ENCODE results near the gene TPX2.

Gene TPX2

GRCh38 chr20:31788578-31788977, 49.5 kb downstream of the TPX2 start:
- H3K4ac ChIP-seq (ENCODE audit: low read depth in 1 of 2, low read length in 2 of 2) = no peak overlapping the region

GRCh38 chr20:31790401-31790800, 51.3 kb downstream of the TPX2 start:
- H3K79me1 ChIP-seq (replicated peaks; ENCODE audit: low read length, poor library complexity, severe bottlenecking) = peaks cover 17% of the 10 kb centered on the region
- no peaks in the 10 kb centered on the region for H3K9me3 ChIP-seq (ENCODE audit: control insufficient read depth, low read length)
- no peak overlapping the region for H3K4me2 ChIP-seq (ENCODE audit: low read length, poor library complexity, severe bottlenecking)
- 92% methylated on average over 3 of the region's 3 CpGs for WGBS
- H2BK120ac ChIP-seq (ENCODE audit: low read depth, low read length) = no peak overlapping the region
- H2BK12ac ChIP-seq (ENCODE audit: low read length in 2 of 2) = no peak overlapping the region
- DNase-seq = no peak
- no peak overlapping the region for H4K91ac ChIP-seq (ENCODE audit: low read length)
- no peak overlapping the region for H2AFZ ChIP-seq (ENCODE audit: low read depth, low read length)
- no peak overlapping the region for H3K18ac ChIP-seq (ENCODE audit: low read depth in 1 of 2, low read length in 2 of 2)
- H4K8ac ChIP-seq (ENCODE audit: low read length) = no peak overlapping the region
- H3K4me1 ChIP-seq (ENCODE audit: control insufficient read depth, insufficient read depth, low read depth, low read length) = peaks cover 4% of the 10 kb centered on the region
- no peak overlapping the region for H3K14ac ChIP-seq (ENCODE audit: low read length in 2 of 2)
- H3K36me3 ChIP-seq (ENCODE audit: control insufficient read depth in 1 of 2, insufficient read depth in 2 of 2, low read depth in 1 of 2, low read length in 2 of 2) = peaks cover 0 to 28% of the 10 kb centered on the region in 2 experiments
- no peak overlapping the region for H2BK5ac ChIP-seq (ENCODE audit: low read depth, low read length, poor library complexity, severe bottlenecking)
- H3K9ac ChIP-seq (ENCODE audit: low read length) = no peak overlapping the region
- H2AK5ac ChIP-seq (ENCODE audit: low read length, severe bottlenecking) = no peak overlapping the region
- no peak overlapping the region for H3K27ac ChIP-seq (ENCODE audit: low read length, poor library complexity, severe bottlenecking)
- no peaks in the 10 kb centered on the region for H3K27me3 ChIP-seq (ENCODE audit: control insufficient read depth in 1 of 2, insufficient read depth in 1 of 2, low read length in 2 of 2)
- no peak overlapping the region for H3K4ac ChIP-seq (ENCODE audit: low read depth in 1 of 2, low read length in 2 of 2)
- H2BK15ac ChIP-seq (ENCODE audit: low read depth, poor library complexity, severe bottlenecking) = no peak overlapping the region
- H3K4me3 ChIP-seq (ENCODE audit: insufficient read depth in 1 of 2, low read depth in 1 of 2, low read length in 2 of 2) = no peak overlapping the region
- H3K23ac ChIP-seq (ENCODE audit: low read length in 2 of 2) = no peak overlapping the region

More at GRCh38 chr20:31788578-31788977, 49.5 kb downstream of the TPX2 start:
- no peak overlapping the region for H3K9ac ChIP-seq (ENCODE audit: low read length)
- no peak overlapping the region for H3K4me3 ChIP-seq (ENCODE audit: insufficient read depth in 1 of 2, low read depth in 1 of 2, low read length in 2 of 2)
- H2BK120ac ChIP-seq (ENCODE audit: low read depth, low read length) = no peak overlapping the region
- 64% methylated on average over 3 of the region's 3 CpGs for WGBS
- H2AFZ ChIP-seq (ENCODE audit: low read depth, low read length) = no peak overlapping the region
- H2AK5ac ChIP-seq (ENCODE audit: low read length, severe bottlenecking) = peak overlapping the region; percentile 24
- no peak for DNase-seq
- no peak overlapping the region for H3K4me2 ChIP-seq (ENCODE audit: low read length, poor library complexity, severe bottlenecking)
- peaks cover 4% of the 10 kb centered on the region for H3K4me1 ChIP-seq (ENCODE audit: control insufficient read depth, insufficient read depth, low read depth, low read length)
- H3K23ac ChIP-seq (ENCODE audit: low read length in 2 of 2) = no peak overlapping the region
- no peak overlapping the region for H3K14ac ChIP-seq (ENCODE audit: low read length in 2 of 2)
- H4K8ac ChIP-seq (ENCODE audit: low read length) = peak overlapping the region; percentile 57
- no peaks in the 10 kb centered on the region for H3K9me3 ChIP-seq (ENCODE audit: control insufficient read depth, low read length)
- H2BK12ac ChIP-seq (ENCODE audit: low read length in 2 of 2) = no peak overlapping the region
- H3K79me1 ChIP-seq (replicated peaks; ENCODE audit: low read length, poor library complexity, severe bottlenecking) = peaks cover 20% of the 10 kb centered on the region
- H3K18ac ChIP-seq (ENCODE audit: low read depth in 1 of 2, low read length in 2 of 2) = no peak overlapping the region
- H3K36me3 ChIP-seq (ENCODE audit: control insufficient read depth in 1 of 2, insufficient read depth in 2 of 2, low read depth in 1 of 2, low read length in 2 of 2) = peaks cover 0 to 20% of the 10 kb centered on the region in 2 experiments
- H2BK5ac ChIP-seq (ENCODE audit: low read depth, low read length, poor library complexity, severe bottlenecking) = no peak overlapping the region
- H2BK15ac ChIP-seq (ENCODE audit: low read depth, poor library complexity, severe bottlenecking) = no peak overlapping the region
- H3K27me3 ChIP-seq (ENCODE audit: control insufficient read depth in 1 of 2, insufficient read depth in 1 of 2, low read length in 2 of 2) = no peaks in the 10 kb centered on the region
- H4K91ac ChIP-seq (ENCODE audit: low read length) = no peak overlapping the region
- no peak overlapping the region for H3K27ac ChIP-seq (ENCODE audit: low read length, poor library complexity, severe bottlenecking)

- Histone ChIP-seq H3K27ac (ENCODE audit: low read length, poor library complexity, severe bottlenecking) (no peak overlapping the region), H3K4me1 (ENCODE audit: control insufficient read depth, insufficient read depth, low read depth, low read length) (no peaks in the 10 kb centered on the region), H2BK12ac (ENCODE audit: low read length in 2 of 2) (no peak overlapping the region), H2AFZ (ENCODE audit: low read depth, low read length) (no peak overlapping the region), H3K4ac (ENCODE audit: low read depth in 1 of 2, low read length in 2 of 2) (no peak overlapping the region), H3K9ac (ENCODE audit: low read length) (no peak overlapping the region), H3K9me3 (ENCODE audit: control insufficient read depth, low read length) (no peaks in the 10 kb centered on the region), H3K4me3 (ENCODE audit: insufficient read depth in 1 of 2, low read depth in 1 of 2, low read length in 2 of 2) (no peak overlapping the region), H4K91ac (ENCODE audit: low read length) (no peak overlapping the region), H4K8ac (ENCODE audit: low read length) (no peak overlapping the region), H3K23ac (ENCODE audit: low read length in 2 of 2) (no peak overlapping the region), H2BK15ac (ENCODE audit: low read depth, poor library complexity, severe bottlenecking) (no peak overlapping the region), H3K36me3 (ENCODE audit: control insufficient read depth in 1 of 2, insufficient read depth in 2 of 2, low read depth in 1 of 2, low read length in 2 of 2) (peaks cover 6 to 53% of the 10 kb centered on the region in 2 experiments), H2BK5ac (ENCODE audit: low read depth, low read length, poor library complexity, severe bottlenecking) (no peak overlapping the region), H3K27me3 (ENCODE audit: control insufficient read depth in 1 of 2, insufficient read depth in 1 of 2, low read length in 2 of 2) (no peaks in the 10 kb centered on the region), H3K4me2 (ENCODE audit: low read length, poor library complexity, severe bottlenecking) (no peak overlapping the region), H3K14ac (ENCODE audit: low read length in 2 of 2) (no peak overlapping the region), H2BK120ac (ENCODE audit: low read depth, low read length) (no peak overlapping the region), H2AK5ac (ENCODE audit: low read length, severe bottlenecking) (no peak overlapping the region), H3K18ac (ENCODE audit: low read depth in 1 of 2, low read length in 2 of 2) (no peak overlapping the region), H3K79me1 (replicated peaks; ENCODE audit: low read length, poor library complexity, severe bottlenecking) (peaks cover 9% of the 10 kb centered on the region)
- DNase-seq = no peak
- 99% methylated on average over 3 of the region's 3 CpGs for WGBS
These were observed 58.3 kb downstream of the TPX2 start for GRCh38 chr20:31797364-31797763.

- H4K8ac ChIP-seq (ENCODE audit: low read length) = no peak overlapping the region
- no peak overlapping the region for H3K9ac ChIP-seq (ENCODE audit: low read length)
- H3K4me2 ChIP-seq (ENCODE audit: low read length, poor library complexity, severe bottlenecking) = no peak overlapping the region
- H2AK5ac ChIP-seq (ENCODE audit: low read length, severe bottlenecking) = no peak overlapping the region
- no peak overlapping the region for H2AFZ ChIP-seq (ENCODE audit: low read depth, low read length)
- 97% methylated on average over 7 of the region's 7 CpGs for WGBS
- no peaks in the 10 kb centered on the region for H3K27me3 ChIP-seq (ENCODE audit: control insufficient read depth in 1 of 2, insufficient read depth in 1 of 2, low read length in 2 of 2)
- no peak overlapping the region for H2BK5ac ChIP-seq (ENCODE audit: low read depth, low read length, poor library complexity, severe bottlenecking)
- H3K9me3 ChIP-seq (ENCODE audit: control insufficient read depth, low read length) = no peaks in the 10 kb centered on the region
- no peak overlapping the region for H3K14ac ChIP-seq (ENCODE audit: low read length in 2 of 2)
- no peak overlapping the region for H3K27ac ChIP-seq (ENCODE audit: low read length, poor library complexity, severe bottlenecking)
- no peak overlapping the region for H3K4ac ChIP-seq (ENCODE audit: low read depth in 1 of 2, low read length in 2 of 2)
- H4K91ac ChIP-seq (ENCODE audit: low read length) = no peak overlapping the region
- H3K4me1 ChIP-seq (ENCODE audit: control insufficient read depth, insufficient read depth, low read depth, low read length) = no peaks in the 10 kb centered on the region
- H2BK15ac ChIP-seq (ENCODE audit: low read depth, poor library complexity, severe bottlenecking) = no peak overlapping the region
- no peak for DNase-seq
- H2BK120ac ChIP-seq (ENCODE audit: low read depth, low read length) = no peak overlapping the region
- H3K23ac ChIP-seq (ENCODE audit: low read length in 2 of 2) = no peak overlapping the region
- peaks cover 6% of the 10 kb centered on the region for H3K79me1 ChIP-seq (replicated peaks; ENCODE audit: low read length, poor library complexity, severe bottlenecking)
- no peak overlapping the region for H3K4me3 ChIP-seq (ENCODE audit: insufficient read depth in 1 of 2, low read depth in 1 of 2, low read length in 2 of 2)
- peaks cover 8 to 41% of the 10 kb centered on the region in 2 experiments for H3K36me3 ChIP-seq (ENCODE audit: control insufficient read depth in 1 of 2, insufficient read depth in 2 of 2, low read depth in 1 of 2, low read length in 2 of 2)
- H2BK12ac ChIP-seq (ENCODE audit: low read length in 2 of 2) = no peak overlapping the region
- no peak overlapping the region for H3K18ac ChIP-seq (ENCODE audit: low read depth in 1 of 2, low read length in 2 of 2)
These were observed 62.4 kb downstream of the TPX2 start for GRCh38 chr20:31801508-31801907.

All from mesenchymal stem cell (in vitro differentiated cells and primary cell).